A172 (cell line): ENCODE measurements around the gene DNAI2. TPM values are rescaled to one million over a fixed set of nuclear protein-coding genes. Genes with fewer than 3 reads are reported as not detected.
A peak's percentile ranks its signal among the peaks of the same experiment; 100 is the strongest.
"Not testable (repeated sequence)": the region's sequence is repeated elsewhere in the genome, so short reads cannot be mapped to it uniquely, and the experiment has no call there.

Experiments used
- DNase-seq: peaks from one replicate; pipeline ENCODE4 v3.0.0-alpha.2; 2015; ENCODE audit warnings: low spot score
- total RNA-seq: library from RNA; depleted of rRNA; stranded (reverse); fragments of >200 nt; shearing (Covaris generic); gene quantifications from 2 replicates; pipeline ENCODE4 v1.2.3, GENCODE V29; 2014

The DNAI2 gene
- total RNA-seq, 1 experiment from 2014 or later = not detected

GRCh38 chr17:74244548-74244947, 29.5 kb upstream of the DNAI2 start:
- no peak for DNase-seq

- no peak for DNase-seq
Measured at GRCh38 chr17:74245145-74245831, 28.7 kb upstream of the DNAI2 start.

GRCh38 chr17:74245871-74246270, 28.2 kb upstream of the DNAI2 start:
- DNase-seq = no peak

GRCh38 chr17:74249590-74250270, 24.3 kb upstream of the DNAI2 start:
- no peak for DNase-seq

- no peak for DNase-seq
Measured at GRCh38 chr17:74250324-74250995, 23.6 kb upstream of the DNAI2 start.

GRCh38 chr17:74251051-74251450, 23.0 kb upstream of the DNAI2 start:
- DNase-seq = no peak

GRCh38 chr17:74251569-74251968, 22.5 kb upstream of the DNAI2 start:
- no peak for DNase-seq

- DNase-seq = no peak
Measured at GRCh38 chr17:74252211-74252610, 21.8 kb upstream of the DNAI2 start.

GRCh38 chr17:74253036-74253435, 21.0 kb upstream of the DNAI2 start:
- no peak for DNase-seq

- no peak for DNase-seq
Measured at GRCh38 chr17:74257311-74257710, 16.7 kb upstream of the DNAI2 start.

GRCh38 chr17:74259667-74260524, 14.1 kb upstream of the DNAI2 start:
- peak; percentile 29 for DNase-seq

- no peak for DNase-seq
Measured at GRCh38 chr17:74260525-74260850, 13.5 kb upstream of the DNAI2 start.

- DNase-seq = no peak
Measured at GRCh38 chr17:74262601-74263000, 11.4 kb upstream of the DNAI2 start.

GRCh38 chr17:74267054-74267453, 7.0 kb upstream of the DNAI2 start:
- not testable (repeated sequence) for DNase-seq

- DNase-seq = no peak
Measured at GRCh38 chr17:74267579-74267978, 6.5 kb upstream of the DNAI2 start.

GRCh38 chr17:74267987-74268499, 6.0 kb upstream of the DNAI2 start:
- no peak for DNase-seq

- DNase-seq = peak; percentile 44
Measured at GRCh38 chr17:74268558-74268957, 5.5 kb upstream of the DNAI2 start.

GRCh38 chr17:74270333-74270732, 3.7 kb upstream of the DNAI2 start:
- DNase-seq = no peak

GRCh38 chr17:74271281-74271680, 2.8 kb upstream of the DNAI2 start:
- no peak for DNase-seq

GRCh38 chr17:74271901-74272561, 2.0 kb upstream of the DNAI2 start:
- DNase-seq = peak; percentile 42

- no peak for DNase-seq
Measured at GRCh38 chr17:74272731-74273201, 1.3 kb upstream of the DNAI2 start.
